Astrocyte (in vitro differentiated cells and primary cell): ENCODE measurements around the gene IL32. TPM values are rescaled to one million over a fixed set of nuclear protein-coding genes. Genes with fewer than 3 reads are reported as not detected.

Experiments
- DNase-seq: peaks from one replicate; pipeline ENCODE4 v3.0.0-alpha.2; 2010; ENCODE audit warnings: low read depth
- FAIRE-seq: peaks from 2 replicates; lab custom pipeline; 2011; peaks lifted over from hg19 to GRCh38; lab: Jason Lieb, UNC
- H2AFZ ChIP-seq: 2 replicates; pipeline ENCODE4 v1.6.0; 2012; ENCODE audit warnings: low read depth, low read length, inconsistent platforms
- H3K27ac ChIP-seq: 2 replicates; pipeline ENCODE4 v1.5.1; 2011; ENCODE audit warnings: low read depth, low read length, inconsistent platforms
- H3K27me3 ChIP-seq: 2 replicates; pipeline ENCODE4 v1.6.0; 2011; ENCODE audit warnings: low read length, inconsistent platforms; ENCODE audit not compliant: insufficient read depth
- H3K36me3 ChIP-seq: 2 replicates; pipeline ENCODE4 v1.5.1; 2011; ENCODE audit warnings: low read length, inconsistent platforms; ENCODE audit not compliant: insufficient read depth
- H3K4me1 ChIP-seq: 2 replicates; pipeline ENCODE4 v1.5.1; 2011; ENCODE audit warnings: low read length, inconsistent platforms; ENCODE audit not compliant: insufficient read depth
- H3K4me2 ChIP-seq: 2 replicates; pipeline ENCODE4 v1.6.0; 2012; ENCODE audit warnings: low read length, inconsistent platforms
- H3K4me3 ChIP-seq: 2 replicates; pipeline ENCODE4 v1.5.1; 2011; ENCODE audit warnings: low read depth, mild to moderate bottlenecking, low read length, inconsistent platforms; ENCODE audit not compliant: insufficient read depth
- H3K79me2 ChIP-seq: 2 replicates; pipeline ENCODE4 v1.6.0; 2012; ENCODE audit warnings: mild to moderate bottlenecking, low read length, inconsistent platforms; ENCODE audit not compliant: insufficient read depth
- H3K9ac ChIP-seq: 2 replicates; pipeline ENCODE4 v1.6.0; 2012; ENCODE audit warnings: mild to moderate bottlenecking, low read length, inconsistent platforms
- H3K9me3 ChIP-seq: 2 replicates; pipeline ENCODE4 v1.5.1; 2012; ENCODE audit warnings: low read depth, mild to moderate bottlenecking, low read length, inconsistent platforms; ENCODE audit not compliant: insufficient read depth
- H4K20me1 ChIP-seq: 2 replicates; pipeline ENCODE4 v1.6.0; 2012; ENCODE audit warnings: low read length, inconsistent platforms; ENCODE audit not compliant: insufficient read depth
- H3K27ac Mint-ChIP-seq: one replicate; pipeline ENCODE4 v1.8.0; 2021; ENCODE audit warnings: mild to moderate bottlenecking, mixed read lengths; ENCODE audit not compliant: unreplicated experiment
- H3K27me3 Mint-ChIP-seq: one replicate; pipeline ENCODE4 v1.8.0; 2021; ENCODE audit warnings: low read depth, mixed read lengths; ENCODE audit not compliant: unreplicated experiment
- H3K36me3 Mint-ChIP-seq: one replicate; pipeline ENCODE4 v1.8.0; 2021; ENCODE audit warnings: low read depth, mixed read lengths; ENCODE audit not compliant: unreplicated experiment
- H3K4me1 Mint-ChIP-seq: one replicate; pipeline ENCODE4 v1.8.0; 2021; ENCODE audit warnings: low read depth, mixed read lengths; ENCODE audit not compliant: unreplicated experiment
- H3K4me3 Mint-ChIP-seq: one replicate; pipeline ENCODE4 v1.8.0; 2021; ENCODE audit warnings: mild to moderate bottlenecking, moderate library complexity, mixed read lengths; ENCODE audit not compliant: unreplicated experiment
- H3K9me3 Mint-ChIP-seq: one replicate; pipeline ENCODE4 v1.8.0; 2021; ENCODE audit warnings: mild to moderate bottlenecking, mixed read lengths; ENCODE audit not compliant: unreplicated experiment
- CTCF ChIP-seq: IDR thresholded peaks from 2 replicates; pipeline ENCODE4 v1.5.1; 2011; ENCODE audit warnings: low read depth, mild to moderate bottlenecking, inconsistent platforms, low read length, moderate library complexity; ENCODE audit not compliant: insufficient read depth
- EZH2 ChIP-seq: IDR thresholded peaks from 2 replicates; pipeline ENCODE4 v1.6.1; 2012; ENCODE audit warnings: mild to moderate bottlenecking, low read length, inconsistent platforms; ENCODE audit not compliant: insufficient read depth
- total RNA-seq: library from RNA; stranded (reverse); gene quantifications from 2 replicates; pipeline ENCODE4 v1.2.1, GENCODE V29; 2021

IL32 gene
- total RNA-seq, 1 donor from 2014 or later, result 43.8 TPM

- no peak overlapping the region for H3K27ac Mint-ChIP-seq
These were observed 49.6 kb downstream of the IL32 start for GRCh38 chr16:3115003-3115402.

GRCh38 chr16:3115561-3115960 is 50.1 kb downstream of the IL32 start:
- Histone ChIP-seq H3K79me2 (peaks cover 22% of the 10 kb centered on the region), H3K4me1 (peaks cover 16% of the 10 kb centered on the region), H3K27me3 (no peaks in the 10 kb centered on the region), H3K4me2 (no peak overlapping the region), H3K27ac (no peak overlapping the region), H3K36me3 (peaks cover 3% of the 10 kb centered on the region), H2AFZ (no peak overlapping the region), H4K20me1 (peaks cover 12% of the 10 kb centered on the region), H3K9me3 (no peaks in the 10 kb centered on the region), H3K9ac (no peak overlapping the region), H3K4me3 (no peak overlapping the region)
- H3K36me3 Mint-ChIP-seq, result no peaks in the 10 kb centered on the region
- H3K4me1 Mint-ChIP-seq, result peaks cover 14% of the 10 kb centered on the region
- no peak overlapping the region for H3K27ac Mint-ChIP-seq
- no peaks in the 10 kb centered on the region for H3K27me3 Mint-ChIP-seq
- FAIRE-seq (no peak), DNase-seq (no peak)
- no peak overlapping the region for H3K4me3 Mint-ChIP-seq
- TF ChIP-seq EZH2, result no peak
- no peak for TF ChIP-seq CTCF
- H3K9me3 Mint-ChIP-seq, result no peaks in the 10 kb centered on the region

More at GRCh38 chr16:3115003-3115402, 49.6 kb downstream of the IL32 start:
- H3K4me3 Mint-ChIP-seq, result no peak overlapping the region
- no peak overlapping the region for H3K9ac ChIP-seq
- H3K4me3 ChIP-seq, result no peak overlapping the region
- no peaks in the 10 kb centered on the region for H3K27me3 Mint-ChIP-seq
- peaks cover 14% of the 10 kb centered on the region for H3K4me1 Mint-ChIP-seq
- peaks cover 3% of the 10 kb centered on the region for H3K36me3 ChIP-seq
- no peaks in the 10 kb centered on the region for H3K9me3 Mint-ChIP-seq
- peaks cover 22% of the 10 kb centered on the region for H3K79me2 ChIP-seq
- no peak overlapping the region for H3K27ac ChIP-seq
- no peaks in the 10 kb centered on the region for H3K9me3 ChIP-seq
- H4K20me1 ChIP-seq, result peaks cover 12% of the 10 kb centered on the region
- H3K27me3 ChIP-seq, result no peaks in the 10 kb centered on the region
- H3K4me2 ChIP-seq, result no peak overlapping the region
- H2AFZ ChIP-seq, result no peak overlapping the region
- H3K4me1 ChIP-seq, result peaks cover 16% of the 10 kb centered on the region
- TF ChIP-seq EZH2 (no peak), CTCF (no peak)
- no peaks in the 10 kb centered on the region for H3K36me3 Mint-ChIP-seq
- no peak for FAIRE-seq
- no peak for DNase-seq

GRCh38 chr16:3118204-3118790 is 52.9 kb downstream of the IL32 start:
- H2AFZ ChIP-seq, result no peak overlapping the region
- H3K4me2 ChIP-seq, result no peak overlapping the region
- H3K36me3 ChIP-seq, result peaks cover 3% of the 10 kb centered on the region
- H3K9me3 Mint-ChIP-seq, result no peaks in the 10 kb centered on the region
- FAIRE-seq (no peak), DNase-seq (no peak)
- peaks cover 14% of the 10 kb centered on the region for H3K79me2 ChIP-seq
- peaks cover 14% of the 10 kb centered on the region for H3K4me1 Mint-ChIP-seq
- no peaks in the 10 kb centered on the region for H3K36me3 Mint-ChIP-seq
- no peak overlapping the region for H3K27ac ChIP-seq
- no peaks in the 10 kb centered on the region for H3K27me3 ChIP-seq
- peaks cover 10% of the 10 kb centered on the region for H3K4me1 ChIP-seq
- H3K4me3 Mint-ChIP-seq, result no peak overlapping the region
- no peak overlapping the region for H3K27ac Mint-ChIP-seq
- H3K27me3 Mint-ChIP-seq, result no peaks in the 10 kb centered on the region
- no peak overlapping the region for H3K9ac ChIP-seq
- H3K4me3 ChIP-seq, result no peak overlapping the region
- no peaks in the 10 kb centered on the region for H3K9me3 ChIP-seq
- TF ChIP-seq EZH2 (no peak), CTCF (no peak)
- peaks cover 12% of the 10 kb centered on the region for H4K20me1 ChIP-seq
